Ovary (tissue), 3 donors: ENCODE data around the gene PLPP6.

Experiments used
- CTCF ChIP-seq, 3 donors: fragments of 450-650 bp in 2 of 3; fragments of 200-600 bp in 1 of 3; IDR thresholded peaks; one replicate each; pipeline versions ENCODE4 v1.5.1 to v1.8.0; 2016 to 2022; ENCODE audit warnings: antibody characterized with exemption in 3 of 3, mild to moderate bottlenecking in 1 of 3
- POLR2A ChIP-seq: fragments of 450-650 bp; IDR thresholded peaks from one replicate; pipeline ENCODE4 v1.6.1; 2017; ENCODE audit warnings: antibody characterized with exemption, mild to moderate bottlenecking, moderate library complexity
- donor health status: DM: no; HTN: no; CAD: no.

- TF ChIP-seq CTCF (IDR thresholded peaks at IDR 0.05) = no peak
- TF ChIP-seq POLR2A = no peak
Measured at GRCh38 chr9:4704129-4704528, 42.0 kb downstream of the PLPP6 start.
